ENCODE measurements around the gene GDE1. TPM values are rescaled to one million over a fixed set of nuclear protein-coding genes. Genes with fewer than 3 reads are reported as not detected.
A peak's percentile ranks its signal among the peaks of the same experiment; 100 is the strongest.

Gene GDE1
- polyA plus RNA-seq, 3 donors: 30.6 to 75.5 (median 71.7) TPM

DNA sequence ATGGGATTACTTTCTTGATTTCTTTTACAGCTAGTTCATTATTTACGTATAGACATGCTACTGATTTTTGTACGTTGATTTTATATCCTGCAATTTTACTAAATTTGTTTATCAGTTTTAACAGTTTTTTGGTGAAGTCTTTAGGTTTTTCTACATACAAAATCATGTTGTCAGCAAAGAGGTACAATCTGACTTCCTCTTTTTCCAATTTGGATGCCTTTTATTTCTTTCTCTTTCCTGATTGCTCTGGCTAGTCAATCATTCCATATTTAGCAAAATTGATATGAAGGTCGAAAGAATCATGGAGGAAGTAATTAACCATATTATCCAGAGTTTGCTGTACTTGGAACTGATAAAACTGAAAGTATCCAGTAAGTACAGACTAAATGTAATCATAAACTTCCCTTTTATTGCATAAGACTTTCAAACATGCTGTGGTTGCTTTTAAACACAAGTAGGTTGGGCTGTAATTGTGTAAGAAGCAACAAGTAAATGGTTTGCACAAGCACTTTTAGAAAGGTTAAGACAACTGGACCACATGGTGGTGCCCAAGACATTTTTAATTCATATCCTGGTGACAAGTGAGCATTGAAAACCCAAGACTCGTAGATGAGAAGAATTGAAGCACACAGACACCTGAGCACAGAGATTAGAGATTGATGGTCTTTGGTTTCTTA lies 8.4 kb downstream of the GDE1 start:
- Histone ChIP-seq H4K20me1 (ENCODE audit: insufficient read depth, low read length) (no peaks in the 10 kb centered on the region), H3K4me2 (replicated peaks; ENCODE audit: extremely low read depth, low read length, poor library complexity, severe bottlenecking) (peak overlapping the region; percentile 76), H3K4me1 (ENCODE audit: control insufficient read depth in 1 of 2, insufficient read depth in 2 of 2, low read length in 2 of 2) (peaks cover 19 to 43% of the 10 kb centered on the region in 2 donors), H3K27me3 (ENCODE audit: control insufficient read depth in 2 of 2, insufficient read depth in 2 of 2, low read length in 2 of 2) (no peaks in the 10 kb centered on the region), H2AFZ (ENCODE audit: insufficient read depth, low read depth, low read length, poor library complexity, severe bottlenecking) (peak overlapping the region; percentile 49), H3K27ac (ENCODE audit: low read depth in 1 of 2, low read length in 2 of 2) (peak overlapping the region in 1 of 2 donors; percentile 88), H3K79me2 (ENCODE audit: insufficient read depth, low read length) (peaks cover 48% of the 10 kb centered on the region), H3K36me3 (replicated peaks in 1 of 2; ENCODE audit: control insufficient read depth in 1 of 2, insufficient read depth in 2 of 2, low read length in 2 of 2) (peaks cover 37 to 44% of the 10 kb centered on the region in 2 donors), H3K4me3 (replicated peaks in 1 of 3; ENCODE audit: low read depth in 2 of 3, low read length in 3 of 3) (peak overlapping the region; percentile 37 to 77 (median 69)), H3K9ac (ENCODE audit: insufficient read depth, low read length, poor library complexity, severe bottlenecking) (peak overlapping the region; percentile 41), H3K9me3 (replicated peaks in 1 of 2; ENCODE audit: control insufficient read depth in 1 of 2, insufficient read depth in 1 of 2, low read length in 2 of 2) (no peaks in the 10 kb centered on the region)
- no peaks in the 10 kb centered on the region for H3K27me3 Mint-ChIP-seq (ENCODE audit: low read depth in 3 of 3)
- DNase-seq: peak; percentile 70 to 89 (median 80)
- H3K36me3 Mint-ChIP-seq: peaks cover 34 to 42% of the 10 kb centered on the region in 2 donors
- intact Hi-C loops (cut with micrococcal nuclease): no loop called here
- H3K4me1 Mint-ChIP-seq: peaks cover 33% of the 10 kb centered on the region
- WGBS (ENCODE audit: insufficient coverage): 0% methylated on average over 1 of the region's 4 CpGs
- peak overlapping the region; percentile 61 to 86 for H3K4me3 Mint-ChIP-seq
- peaks cover 0 to 3% (median 0%) of the 10 kb centered on the region in 7 donors for H3K9me3 Mint-ChIP-seq
- peak overlapping the region; percentile 88 to 96 (median 92) for H3K27ac Mint-ChIP-seq
- TF ChIP-seq, protein P1, sequence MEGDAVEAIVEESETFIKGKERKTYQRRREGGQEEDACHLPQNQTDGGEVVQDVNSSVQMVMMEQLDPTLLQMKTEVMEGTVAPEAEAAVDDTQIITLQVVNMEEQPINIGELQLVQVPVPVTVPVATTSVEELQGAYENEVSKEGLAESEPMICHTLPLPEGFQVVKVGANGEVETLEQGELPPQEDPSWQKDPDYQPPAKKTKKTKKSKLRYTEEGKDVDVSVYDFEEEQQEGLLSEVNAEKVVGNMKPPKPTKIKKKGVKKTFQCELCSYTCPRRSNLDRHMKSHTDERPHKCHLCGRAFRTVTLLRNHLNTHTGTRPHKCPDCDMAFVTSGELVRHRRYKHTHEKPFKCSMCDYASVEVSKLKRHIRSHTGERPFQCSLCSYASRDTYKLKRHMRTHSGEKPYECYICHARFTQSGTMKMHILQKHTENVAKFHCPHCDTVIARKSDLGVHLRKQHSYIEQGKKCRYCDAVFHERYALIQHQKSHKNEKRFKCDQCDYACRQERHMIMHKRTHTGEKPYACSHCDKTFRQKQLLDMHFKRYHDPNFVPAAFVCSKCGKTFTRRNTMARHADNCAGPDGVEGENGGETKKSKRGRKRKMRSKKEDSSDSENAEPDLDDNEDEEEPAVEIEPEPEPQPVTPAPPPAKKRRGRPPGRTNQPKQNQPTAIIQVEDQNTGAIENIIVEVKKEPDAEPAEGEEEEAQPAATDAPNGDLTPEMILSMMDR (IDR thresholded peaks at IDR 0.05): peak; percentile 11

DNA sequence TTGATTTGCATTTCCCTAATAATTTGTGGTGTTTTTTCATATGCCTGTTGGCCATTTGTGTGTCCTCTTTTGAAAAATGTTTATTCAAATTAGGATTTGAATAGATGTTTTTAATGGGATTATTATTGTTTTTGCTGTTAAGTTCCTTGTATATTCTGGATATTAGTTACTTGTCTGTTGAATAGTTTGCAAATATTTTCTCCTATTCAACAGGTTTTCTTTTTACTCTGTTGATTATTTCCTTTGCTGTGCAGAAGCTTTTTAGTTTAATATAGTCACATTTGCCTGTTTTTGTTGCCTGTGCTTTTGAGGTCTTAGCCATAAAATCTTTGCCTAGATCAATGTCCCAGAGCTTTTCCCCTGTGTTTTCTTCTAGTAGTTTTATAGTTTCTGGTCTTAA lies 9.6 kb downstream of the GDE1 start:
- TF ChIP-seq, protein P1 (IDR thresholded peaks at IDR 0.05): no peak
- Histone ChIP-seq H3K4me2 (replicated peaks; ENCODE audit: extremely low read depth, low read length, poor library complexity, severe bottlenecking) (no peak overlapping the region), H3K4me1 (ENCODE audit: control insufficient read depth in 1 of 2, insufficient read depth in 2 of 2, low read length in 2 of 2) (peaks cover 19 to 40% of the 10 kb centered on the region in 2 donors), H3K27me3 (ENCODE audit: control insufficient read depth in 2 of 2, insufficient read depth in 2 of 2, low read length in 2 of 2) (no peaks in the 10 kb centered on the region), H3K9ac (ENCODE audit: insufficient read depth, low read length, poor library complexity, severe bottlenecking) (no peak overlapping the region), H3K36me3 (replicated peaks in 1 of 2; ENCODE audit: control insufficient read depth in 1 of 2, insufficient read depth in 2 of 2, low read length in 2 of 2) (peaks cover 45 to 53% of the 10 kb centered on the region in 2 donors), H3K4me3 (replicated peaks in 1 of 3; ENCODE audit: low read depth in 2 of 3, low read length in 3 of 3) (no peak overlapping the region), H3K9me3 (replicated peaks in 1 of 2; ENCODE audit: control insufficient read depth in 1 of 2, insufficient read depth in 1 of 2, low read length in 2 of 2) (no peaks in the 10 kb centered on the region), H4K20me1 (ENCODE audit: insufficient read depth, low read length) (no peaks in the 10 kb centered on the region), H3K79me2 (ENCODE audit: insufficient read depth, low read length) (peaks cover 36% of the 10 kb centered on the region), H2AFZ (ENCODE audit: insufficient read depth, low read depth, low read length, poor library complexity, severe bottlenecking) (no peak overlapping the region), H3K27ac (ENCODE audit: low read depth in 1 of 2, low read length in 2 of 2) (peak overlapping the region in 1 of 2 donors; percentile 88)
- no peak overlapping the region for H3K4me3 Mint-ChIP-seq
- H3K4me1 Mint-ChIP-seq: peaks cover 29% of the 10 kb centered on the region
- no peak for DNase-seq
- peak overlapping the region in 6 of 7 donors; percentile 38 to 96 (median 89) for H3K27ac Mint-ChIP-seq
- no peaks in the 10 kb centered on the region for H3K27me3 Mint-ChIP-seq (ENCODE audit: low read depth in 3 of 3)
- intact Hi-C loops (cut with micrococcal nuclease): no loop called here
- peaks cover 0 to 3% (median 0%) of the 10 kb centered on the region in 7 donors for H3K9me3 Mint-ChIP-seq
- H3K36me3 Mint-ChIP-seq: peaks cover 37 to 49% of the 10 kb centered on the region in 2 donors
